NCI-H748 (cell line): ENCODE results near the gene NACC2.

ENCODE experiments used
- DNase-seq: peaks from one replicate; lab custom pipeline; 2025; ENCODE audit not compliant: unreplicated experiment; lab: John Stamatoyannopoulos, UW

Gene NACC2

DNA sequence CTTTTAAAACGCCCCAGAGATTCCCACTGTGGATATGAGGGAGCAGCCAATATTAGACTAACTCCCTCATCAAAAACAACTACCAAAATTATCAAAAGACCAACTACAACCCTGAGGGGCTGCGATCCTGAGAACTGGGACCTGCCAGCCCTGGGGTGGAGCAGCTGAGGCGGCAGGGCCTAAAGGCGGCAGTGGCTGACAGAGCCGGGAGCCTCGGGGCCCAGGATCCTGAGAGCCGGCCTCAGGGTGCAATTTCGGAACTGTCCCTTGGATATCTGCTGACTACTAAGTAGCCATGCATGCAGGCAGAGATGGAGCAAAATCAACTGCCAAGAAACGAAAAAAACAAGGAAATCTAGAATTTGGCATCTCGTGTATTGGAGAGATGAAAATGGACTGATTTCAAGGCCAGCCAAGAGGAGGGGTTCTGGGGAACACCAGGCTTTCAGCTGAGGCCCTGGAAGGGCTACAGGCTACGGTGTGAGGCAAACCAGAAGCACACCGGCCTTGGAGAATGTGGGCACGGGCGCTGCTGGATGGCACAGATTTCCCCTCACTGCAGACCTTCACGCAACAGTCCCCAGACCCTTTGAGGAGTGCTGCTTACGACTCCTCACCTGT lies 70.3 kb downstream of the NACC2 start:
- DNase-seq, result no peak

DNA sequence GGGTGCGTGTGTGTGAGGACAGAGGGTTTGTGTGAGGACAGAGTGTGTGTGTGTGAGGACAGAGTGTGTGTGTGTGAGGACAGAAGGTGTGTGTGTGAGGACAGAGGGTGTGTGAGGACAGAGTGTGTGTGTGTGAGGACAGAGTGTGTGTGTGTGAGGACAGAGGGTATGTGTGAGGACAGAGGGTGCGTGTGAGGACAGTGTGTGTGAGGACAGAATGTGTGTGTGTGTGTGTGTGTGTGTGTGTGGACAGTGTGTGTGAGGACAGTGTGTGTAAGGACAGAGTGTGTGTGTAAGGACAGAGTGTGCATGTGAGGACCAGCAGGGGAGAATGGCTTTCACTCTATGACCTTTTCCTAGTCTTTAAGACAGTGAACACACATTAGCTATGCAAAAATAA lies 70.8 kb downstream of the NACC2 start:
- no peak for DNase-seq

DNA sequence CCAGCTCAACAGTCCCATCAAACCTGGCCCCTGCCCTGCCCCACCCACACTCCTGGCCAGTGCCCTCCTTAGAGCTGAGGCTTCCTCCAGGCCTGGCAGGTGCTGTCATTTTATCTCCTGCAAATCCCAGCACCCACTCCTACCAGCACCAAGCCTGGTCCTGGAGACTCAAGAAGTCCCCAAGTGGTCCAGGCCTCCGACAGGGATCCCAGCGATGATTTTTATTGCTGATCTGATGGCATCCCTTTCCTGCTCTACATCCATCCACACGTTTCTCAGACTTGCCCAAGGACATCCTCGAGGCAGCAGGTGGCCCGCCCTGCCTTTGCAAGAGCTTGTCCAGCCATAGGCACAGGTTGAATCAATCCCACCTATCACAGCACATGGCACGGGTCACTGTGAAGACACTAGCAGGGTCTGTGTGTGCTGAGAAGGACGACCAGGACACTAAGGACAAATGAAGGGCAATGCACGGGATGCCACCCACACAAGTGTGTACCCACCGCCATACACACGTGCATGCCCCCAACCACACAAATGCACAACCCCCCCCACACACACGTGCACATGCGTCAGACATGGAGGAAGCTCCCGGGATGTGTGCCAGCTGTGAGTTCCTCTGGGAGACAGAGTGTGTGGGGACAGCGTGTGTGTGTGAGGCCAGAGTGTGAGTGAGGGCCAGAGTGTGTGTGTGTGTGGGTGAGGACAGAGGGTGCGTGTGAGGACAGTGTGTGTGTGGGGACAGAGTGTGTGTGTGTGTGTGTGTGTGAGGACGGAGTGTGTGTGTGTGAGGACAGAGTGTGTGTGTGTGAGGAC lies 71.5 kb downstream of the NACC2 start:
- no peak for DNase-seq

- no peak for DNase-seq
Observed at GRCh38 chr9:136022731-136023409, 72.2 kb downstream of the NACC2 start.

DNA sequence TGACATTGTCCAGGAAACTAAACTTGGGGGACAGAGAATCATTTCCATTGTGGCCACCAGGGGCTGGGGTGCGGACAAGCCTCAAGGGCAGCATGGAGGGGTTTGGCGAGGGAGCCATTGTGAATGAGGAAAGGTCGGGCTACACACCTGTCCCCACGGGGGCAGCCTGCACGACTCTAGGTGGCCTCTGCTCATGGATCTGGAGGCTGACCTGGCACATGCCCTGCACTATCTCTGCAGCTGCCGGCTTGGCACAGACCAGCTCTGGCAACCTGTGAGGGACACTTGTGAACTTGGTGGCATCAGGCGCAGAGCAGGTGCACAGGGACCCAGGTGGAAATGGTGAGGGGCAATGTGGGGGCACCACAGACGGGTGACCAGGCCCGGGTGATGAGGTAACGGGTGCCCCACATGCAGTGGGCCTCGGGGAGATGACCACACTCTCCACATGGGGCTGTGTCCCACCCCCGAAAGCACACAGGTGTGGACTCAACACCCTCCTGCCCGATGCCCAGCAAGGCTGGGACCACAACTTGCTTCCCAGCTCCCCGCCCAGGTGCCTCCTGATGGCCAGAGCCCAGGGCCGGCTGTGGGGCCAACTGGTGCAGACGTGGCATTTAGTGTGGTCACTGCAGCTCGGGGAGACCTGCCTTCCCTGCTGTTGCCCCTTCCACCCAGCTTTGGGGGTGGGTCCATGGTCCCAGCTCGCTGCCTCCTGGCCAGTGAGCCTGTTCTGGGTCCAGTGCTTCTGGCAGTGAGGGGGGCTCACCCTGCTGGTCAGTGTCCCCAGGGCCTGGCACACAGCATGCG lies 73.0 kb downstream of the NACC2 start:
- DNase-seq, result no peak

GRCh38 chr9:136021171-136021871 lies 73.8 kb downstream of the NACC2 start:
- DNase-seq, result no peak

GRCh38 chr9:136020671-136021070 lies 74.4 kb downstream of the NACC2 start:
- DNase-seq, result no peak

DNA sequence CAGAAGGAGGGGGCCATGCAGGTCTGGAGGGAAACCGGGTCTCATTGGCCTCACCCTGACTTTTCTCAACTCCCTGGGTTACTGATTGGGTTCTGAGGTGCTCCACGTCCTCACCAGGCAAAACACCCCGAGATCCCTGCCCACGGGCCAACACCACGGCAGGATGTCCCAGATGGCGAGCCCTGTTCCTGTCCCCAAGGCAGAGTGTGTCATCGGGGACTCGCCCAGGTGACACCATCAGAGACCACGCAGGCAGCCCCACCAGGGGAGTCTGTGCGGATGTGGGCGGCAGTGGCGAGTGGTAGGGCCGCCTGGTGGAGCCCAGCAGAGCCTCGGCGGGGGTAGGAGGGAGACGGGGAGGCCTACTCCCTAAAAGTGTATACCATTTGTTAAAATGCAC lies 74.9 kb downstream of the NACC2 start:
- DNase-seq, result no peak

DNA sequence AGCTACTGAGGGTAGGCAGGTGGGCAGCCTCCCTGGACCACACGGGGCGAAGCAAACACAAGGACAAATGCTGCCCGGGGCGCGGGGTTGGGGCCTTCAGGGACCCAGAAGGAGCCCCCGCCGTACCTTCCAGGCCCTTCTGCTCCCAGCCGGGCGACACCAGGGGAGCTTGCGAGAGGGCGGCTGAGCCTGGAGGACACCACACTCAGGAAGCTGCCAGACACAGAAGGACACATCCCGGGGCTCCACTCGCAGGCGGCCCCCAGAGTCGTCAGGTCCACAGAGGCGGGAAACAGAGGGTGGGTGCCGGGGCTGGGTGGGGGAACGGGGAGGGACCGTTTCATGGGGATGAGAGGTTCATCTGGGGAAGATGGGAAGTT lies 75.4 kb downstream of the NACC2 start:
- DNase-seq, result no peak

DNA sequence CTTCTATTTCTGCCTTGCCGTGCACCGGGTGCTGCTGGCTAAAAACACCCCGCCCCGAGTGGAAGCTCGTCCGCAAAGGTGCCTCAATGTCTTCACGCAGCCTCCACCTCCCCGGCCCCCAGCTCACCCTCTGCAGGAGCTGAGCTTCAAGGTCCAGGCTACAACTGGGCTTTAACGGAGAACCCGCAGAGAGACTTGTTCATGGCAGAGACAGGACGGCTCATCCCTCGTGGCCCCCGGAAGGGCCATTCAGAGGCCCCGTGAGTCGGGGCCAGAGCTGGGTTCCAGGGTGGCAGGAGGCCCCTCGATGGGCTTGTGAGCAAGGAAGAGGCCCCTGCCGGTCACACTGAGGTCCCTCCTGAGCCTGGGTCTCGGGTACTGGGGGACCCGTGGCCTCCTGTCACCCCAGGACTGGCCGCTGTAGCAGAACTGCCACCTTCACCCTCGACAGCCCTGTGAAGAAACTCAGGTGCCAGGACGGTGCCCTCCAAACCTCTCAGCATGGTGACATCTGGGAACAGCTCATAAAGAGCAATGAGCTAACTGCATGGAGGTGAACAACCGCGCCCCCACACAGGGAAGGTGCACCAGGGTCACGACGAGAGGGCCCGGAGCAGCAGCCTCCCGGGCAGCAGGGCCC lies 75.9 kb downstream of the NACC2 start:
- no peak for DNase-seq

GRCh38 chr9:136018257-136019031 lies 76.6 kb downstream of the NACC2 start:
- no peak for DNase-seq

DNA sequence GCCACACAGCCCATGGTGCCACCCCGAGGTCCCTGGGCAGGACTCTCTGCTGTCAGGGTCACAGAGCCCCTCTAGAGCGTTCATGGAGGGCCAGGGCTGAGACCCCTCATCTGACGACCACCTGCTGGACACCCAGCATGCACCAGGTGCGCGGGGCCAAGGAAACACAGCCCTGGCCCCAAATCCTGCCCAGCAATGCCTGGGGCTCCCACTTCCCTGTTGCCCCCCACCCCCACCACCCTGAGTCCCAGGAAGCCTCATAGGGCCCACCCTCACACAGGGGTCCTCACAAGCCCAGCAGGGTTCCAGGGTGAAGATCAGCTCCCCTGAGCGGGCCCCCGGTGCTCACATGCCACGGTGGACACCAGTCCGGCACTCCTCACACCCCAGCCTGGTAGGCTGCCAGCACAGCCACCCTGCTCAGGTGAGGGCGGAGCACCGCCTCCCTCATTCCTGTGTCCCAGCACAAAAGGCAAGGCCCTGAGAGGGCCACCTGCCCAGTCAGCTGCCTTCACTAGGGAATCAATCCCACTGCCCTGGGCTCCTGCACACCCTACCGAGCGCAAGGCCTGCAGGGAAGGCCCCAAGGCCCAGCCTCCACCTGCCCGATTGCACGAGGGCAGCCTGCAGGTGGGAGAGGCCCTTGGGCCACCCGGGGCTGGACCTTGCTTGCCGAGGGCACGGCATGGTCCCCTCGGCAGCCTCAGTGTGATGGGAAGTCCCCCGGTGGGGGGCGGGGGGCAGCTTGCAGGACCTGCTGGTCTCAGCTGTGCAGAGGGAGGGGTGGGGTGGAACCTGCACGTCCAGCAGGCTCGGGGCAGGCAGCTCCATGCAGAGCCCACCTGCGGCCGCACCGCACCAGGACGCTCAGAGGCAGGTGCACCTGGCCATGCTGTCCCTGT lies 77.5 kb downstream of the NACC2 start:
- DNase-seq, result no peak

DNA sequence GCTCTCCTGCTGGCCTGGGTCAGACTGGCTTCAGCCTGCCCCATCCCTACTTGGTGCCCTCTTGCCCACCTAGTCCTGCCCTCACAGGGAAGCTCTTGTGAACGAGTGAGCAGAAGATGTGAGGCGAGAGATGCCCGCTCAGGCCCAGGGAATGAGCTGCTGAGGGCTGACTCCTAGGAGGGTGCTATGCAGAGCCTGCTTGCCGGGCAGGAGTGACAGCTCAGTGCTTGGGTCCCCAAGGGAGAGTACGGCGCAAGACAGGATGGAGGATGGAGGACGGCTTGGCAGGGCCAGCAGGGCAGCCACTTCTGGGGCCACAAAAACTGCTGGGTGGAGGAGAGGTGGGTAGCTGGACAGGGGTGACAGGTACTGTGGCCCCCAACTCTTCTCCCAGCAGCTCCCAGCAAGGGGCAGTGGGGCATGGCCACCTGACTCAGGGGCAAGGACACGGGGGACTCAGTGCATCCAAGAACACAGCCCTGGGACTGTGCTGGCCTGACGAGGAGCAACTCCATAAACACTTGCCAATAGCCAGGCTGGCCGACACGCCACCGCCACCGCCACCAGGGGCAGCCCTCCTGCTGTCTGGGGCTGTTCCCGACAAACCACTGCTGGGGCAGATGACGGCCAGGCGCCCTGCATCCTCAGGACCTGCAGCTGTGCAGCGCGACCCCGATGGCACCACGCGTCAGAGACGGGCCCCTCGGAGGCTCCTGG lies 78.4 kb downstream of the NACC2 start:
- no peak for DNase-seq

GRCh38 chr9:136015656-136016571 lies 79.2 kb downstream of the NACC2 start:
- DNase-seq, result no peak

- no peak for DNase-seq
Observed at GRCh38 chr9:136014924-136015633, 80.0 kb downstream of the NACC2 start.
